Adrenal gland (tissue), 5 donors: ENCODE results near the gene ALG14.

Experiments
- POLR2A ChIP-seq, 2 donors: fragments of 450-650 bp; IDR thresholded peaks; one replicate each; pipeline ENCODE4 v1.6.1; 2017; ENCODE audit warnings: antibody characterized with exemption in 2 of 2, mild to moderate bottlenecking in 2 of 2, moderate library complexity in 1 of 2
- TF ChIP-seq, protein P1 (sequence below), 6 experiments: fragments of 450-650 bp in 4 of 6; fragments of 200-600 bp in 2 of 6; sonication (generic) in 1 of 6; IDR thresholded peaks; 1 replicate in 5 of 6; 2 replicates in 1 of 6; pipeline versions ENCODE4 v1.5.1 to v1.8.0; 2016 to 2021; ENCODE audit warnings: antibody characterized with exemption in 6 of 6, mild to moderate bottlenecking in 2 of 6, moderate library complexity in 1 of 6
- donor health status: DM: no; HTN: no; CAD: no.

GRCh38 chr1:94981575-94981973 lies 91.2 kb downstream of the ALG14 start:
- TF ChIP-seq, protein P1, sequence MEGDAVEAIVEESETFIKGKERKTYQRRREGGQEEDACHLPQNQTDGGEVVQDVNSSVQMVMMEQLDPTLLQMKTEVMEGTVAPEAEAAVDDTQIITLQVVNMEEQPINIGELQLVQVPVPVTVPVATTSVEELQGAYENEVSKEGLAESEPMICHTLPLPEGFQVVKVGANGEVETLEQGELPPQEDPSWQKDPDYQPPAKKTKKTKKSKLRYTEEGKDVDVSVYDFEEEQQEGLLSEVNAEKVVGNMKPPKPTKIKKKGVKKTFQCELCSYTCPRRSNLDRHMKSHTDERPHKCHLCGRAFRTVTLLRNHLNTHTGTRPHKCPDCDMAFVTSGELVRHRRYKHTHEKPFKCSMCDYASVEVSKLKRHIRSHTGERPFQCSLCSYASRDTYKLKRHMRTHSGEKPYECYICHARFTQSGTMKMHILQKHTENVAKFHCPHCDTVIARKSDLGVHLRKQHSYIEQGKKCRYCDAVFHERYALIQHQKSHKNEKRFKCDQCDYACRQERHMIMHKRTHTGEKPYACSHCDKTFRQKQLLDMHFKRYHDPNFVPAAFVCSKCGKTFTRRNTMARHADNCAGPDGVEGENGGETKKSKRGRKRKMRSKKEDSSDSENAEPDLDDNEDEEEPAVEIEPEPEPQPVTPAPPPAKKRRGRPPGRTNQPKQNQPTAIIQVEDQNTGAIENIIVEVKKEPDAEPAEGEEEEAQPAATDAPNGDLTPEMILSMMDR (IDR thresholded peaks at IDR 0.05): no peak
- TF ChIP-seq POLR2A (IDR thresholded peaks at IDR 0.05): no peak
